GM19023 (cell line): ENCODE data around the gene BAD.

Experiments used
- ATAC-seq: cut with Tn5 transposase; IDR thresholded peaks from one replicate; pipeline ENCODE4 v1.9.1; 2021; ENCODE audit warnings: mild to moderate bottlenecking, moderate library complexity; ENCODE audit not compliant: unreplicated experiment

Gene BAD

GRCh38 chr11:64246871-64247728, 37.4 kb downstream of the BAD start, which contains the start of gene PPP1R14B:
PPP1R14B (minus strand) TSS chr11:64246943; CDS start chr11:64246673, 270 bp downstream.
- ATAC-seq = peak; percentile 47

DNA sequence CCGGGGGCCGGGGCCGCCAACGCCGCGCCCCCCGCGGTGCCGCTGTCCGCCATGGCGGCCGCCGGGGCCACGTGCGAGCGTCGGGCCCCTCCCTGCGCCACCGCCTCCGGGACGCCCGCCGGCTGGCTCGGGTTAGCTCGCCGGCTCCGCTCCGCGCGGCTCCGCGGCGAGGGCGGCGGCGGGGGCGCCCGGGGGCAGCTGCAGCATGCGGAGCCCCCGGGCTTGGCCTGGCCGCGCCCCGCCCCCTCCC, 37.9 kb downstream of the BAD start:
- ATAC-seq = peak; percentile 7

DNA sequence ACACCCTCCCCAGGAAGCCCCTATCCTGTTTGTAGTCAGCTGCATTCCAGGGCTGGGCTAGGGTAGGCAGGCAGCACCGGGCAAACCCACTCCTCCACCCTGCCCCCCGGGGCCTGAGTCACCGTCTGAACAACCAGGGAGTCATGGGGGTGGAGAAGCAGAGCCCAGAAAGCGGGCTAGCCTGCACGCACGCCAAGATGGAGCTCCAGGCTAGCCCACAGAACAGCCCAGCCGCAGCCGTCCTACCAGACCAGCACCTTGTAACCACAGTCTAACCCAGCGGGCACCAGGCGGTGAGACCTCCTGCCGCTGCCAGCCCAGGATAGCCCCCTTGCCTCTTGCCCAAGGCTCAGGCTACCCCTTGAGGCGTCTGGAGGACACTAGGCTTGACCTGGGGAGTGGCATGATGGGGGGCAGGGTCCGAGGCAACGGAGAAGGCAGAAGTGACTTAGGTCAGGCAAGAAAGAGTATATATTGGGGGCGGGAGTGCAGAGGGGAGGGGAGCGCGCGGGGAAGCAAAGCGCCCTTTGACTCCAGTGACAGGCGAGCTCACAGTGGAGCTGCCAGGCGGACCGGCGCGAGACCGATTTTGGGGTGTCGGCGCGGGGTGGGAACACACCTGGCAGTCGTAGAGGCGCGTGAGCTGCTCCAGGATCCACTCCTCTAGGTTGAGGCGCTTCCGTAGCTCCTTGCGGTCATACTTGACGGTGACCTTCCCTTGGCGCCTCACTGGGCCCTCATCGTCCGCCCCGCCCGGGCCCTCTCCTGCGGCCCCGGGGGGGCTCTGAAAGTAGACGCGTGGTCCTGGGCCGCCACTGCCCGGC, 38.5 kb downstream of the BAD start:
- no peak for ATAC-seq

DNA sequence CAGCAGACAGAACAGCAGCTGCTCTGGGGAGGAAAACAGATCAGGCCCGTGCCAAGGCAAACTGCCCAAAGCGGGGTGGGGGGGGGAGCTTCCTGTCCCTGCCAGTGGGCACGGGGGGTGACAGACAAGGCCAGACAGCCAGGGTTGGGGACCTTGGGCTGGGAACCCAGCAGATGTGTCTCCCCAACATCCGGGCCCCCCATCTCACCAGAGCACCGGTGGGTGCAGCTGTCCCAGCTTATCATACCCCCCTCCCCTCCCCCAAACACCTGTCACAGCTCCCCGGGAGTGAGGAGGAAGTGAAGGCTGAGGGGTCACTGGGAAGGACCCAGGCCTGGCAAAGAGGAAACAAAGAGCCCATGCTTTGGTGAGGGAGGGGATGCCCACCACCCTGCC, 39.1 kb downstream of the BAD start:
- no peak for ATAC-seq

DNA sequence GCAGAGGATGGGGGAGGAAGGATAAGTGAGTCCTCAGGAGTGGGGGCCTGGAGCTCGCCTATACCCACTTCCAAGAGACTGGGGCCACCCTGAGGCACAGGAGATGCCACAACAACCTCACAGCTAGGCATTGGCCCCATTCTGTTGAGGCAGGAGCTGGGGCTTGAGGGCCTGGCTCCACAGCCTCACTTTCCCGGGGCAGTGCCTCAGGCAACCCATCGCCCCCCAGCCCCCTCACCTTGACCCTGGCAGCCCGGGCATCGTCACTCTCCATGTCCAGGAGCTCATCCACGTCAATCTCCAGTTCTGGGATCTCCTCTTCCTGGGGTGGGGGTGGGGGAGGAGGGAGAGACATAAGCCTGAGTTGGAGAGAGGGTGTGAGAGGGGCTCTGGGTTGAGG, 39.5 kb downstream of the BAD start:
- no peak for ATAC-seq

DNA sequence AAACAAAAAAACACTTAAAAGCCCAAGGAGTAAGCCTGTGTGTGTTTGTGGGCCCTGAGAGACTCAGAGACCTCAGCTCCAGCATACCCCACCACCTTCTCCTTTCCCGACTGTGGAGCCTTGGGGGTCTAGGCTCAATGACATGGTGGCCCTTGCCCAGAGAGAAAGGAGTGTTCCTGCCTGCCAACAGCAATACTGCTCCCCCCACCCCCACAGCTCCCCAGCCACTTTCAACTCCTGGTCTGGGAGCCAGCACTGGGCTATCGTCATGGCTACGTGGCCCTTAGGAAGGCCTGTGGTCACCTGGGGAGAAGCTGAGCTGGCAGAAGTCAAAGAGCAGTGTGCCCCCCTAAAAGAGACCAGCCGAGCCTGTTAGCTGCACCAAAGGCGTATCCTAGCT, 40.4 kb downstream of the BAD start:
- no peak for ATAC-seq

- ATAC-seq = no peak
Measured at GRCh38 chr11:64243236-64243854, 41.1 kb downstream of the BAD start.

DNA sequence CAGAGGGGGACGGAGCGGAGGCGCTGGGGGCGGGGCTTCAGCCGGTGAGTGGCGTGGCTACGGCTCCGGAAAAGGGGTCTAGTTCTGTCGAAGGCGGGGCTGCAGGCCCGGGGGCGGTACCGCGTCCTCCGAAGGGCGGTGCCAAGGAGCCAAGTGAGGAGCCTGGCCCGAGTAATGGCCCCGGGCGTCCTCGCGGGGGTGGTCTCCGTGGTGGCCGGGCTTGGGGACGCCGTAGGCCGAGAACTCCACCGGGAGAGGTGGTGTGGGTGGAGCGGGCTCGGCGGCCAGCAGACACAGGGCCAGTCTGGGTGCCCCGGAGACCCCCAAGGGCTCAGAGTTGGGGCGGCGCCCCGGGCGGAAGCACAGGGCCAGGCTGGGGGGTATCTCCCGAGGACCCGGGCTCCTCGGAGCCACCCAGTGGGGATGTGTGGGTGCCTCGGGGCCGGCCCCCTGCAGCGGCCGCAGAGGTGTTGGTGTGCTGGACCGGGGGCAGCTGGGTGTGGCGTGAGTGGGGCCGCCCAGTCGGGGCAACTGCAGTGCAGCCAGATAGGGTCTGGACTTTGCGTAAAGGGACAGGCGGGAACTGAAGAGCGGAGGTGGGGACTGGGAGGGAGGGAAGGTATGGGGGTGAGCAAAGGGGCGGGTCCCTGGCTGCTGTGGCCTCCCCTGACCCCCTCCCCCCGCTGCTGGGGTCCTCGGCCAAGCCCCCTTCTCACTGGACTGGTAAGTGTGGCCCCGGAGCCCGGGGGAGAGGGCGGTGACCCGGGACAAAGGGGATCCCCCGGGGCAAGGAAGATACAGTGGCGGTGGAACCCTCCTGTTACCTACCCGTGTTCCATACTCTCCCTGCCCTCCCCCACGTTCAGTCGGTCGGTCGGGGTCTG, 42.7 kb downstream of the BAD start:
- peak; percentile 4 for ATAC-seq

GRCh38 chr11:64241241-64241490, 43.3 kb downstream of the BAD start:
- ATAC-seq = peak; percentile 73

GRCh38 chr11:64240435-64241240, 43.8 kb downstream of the BAD start, which contains the start of gene FKBP2:
FKBP2 (plus strand) TSS chr11:64241095; CDS start chr11:64242388, 1,293 bp downstream.
- ATAC-seq = peak; percentile 53

DNA sequence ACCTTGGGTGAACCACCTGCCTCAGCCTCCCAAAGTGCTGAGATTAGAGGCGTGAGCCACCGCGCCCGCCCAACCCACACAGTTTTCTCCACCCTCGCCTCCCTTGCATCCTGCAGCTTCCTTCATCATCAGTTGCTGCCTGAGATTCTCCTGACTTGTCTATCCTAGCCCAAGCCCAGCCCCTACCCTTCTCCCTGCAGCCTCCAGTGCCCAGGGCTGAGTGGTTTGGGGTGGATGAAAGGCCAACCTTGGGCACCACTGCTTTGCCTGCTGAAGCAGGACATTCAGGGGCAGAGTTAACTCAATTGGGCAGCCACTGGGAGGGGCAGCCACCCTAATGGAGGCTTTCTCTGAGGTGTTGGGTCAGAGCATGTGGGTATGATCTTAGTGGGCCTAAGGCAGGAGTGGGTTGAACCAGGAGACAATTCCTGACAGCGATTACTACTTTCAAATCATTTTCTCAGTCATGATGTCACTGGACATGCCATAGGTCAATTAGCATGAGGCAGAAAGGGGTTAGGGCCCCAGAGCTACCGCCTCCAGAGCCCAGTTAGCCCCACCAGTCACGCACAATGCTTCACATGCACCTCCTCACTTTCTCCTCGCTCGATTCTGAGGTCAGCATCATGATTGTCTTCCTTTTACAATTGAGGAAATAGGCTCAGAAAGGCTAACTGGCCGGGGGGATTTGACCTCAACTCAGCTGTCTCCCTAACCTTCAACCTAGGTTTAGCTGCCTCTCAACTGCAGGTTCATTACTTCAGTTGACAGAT, 44.6 kb downstream of the BAD start:
- no peak for ATAC-seq

DNA sequence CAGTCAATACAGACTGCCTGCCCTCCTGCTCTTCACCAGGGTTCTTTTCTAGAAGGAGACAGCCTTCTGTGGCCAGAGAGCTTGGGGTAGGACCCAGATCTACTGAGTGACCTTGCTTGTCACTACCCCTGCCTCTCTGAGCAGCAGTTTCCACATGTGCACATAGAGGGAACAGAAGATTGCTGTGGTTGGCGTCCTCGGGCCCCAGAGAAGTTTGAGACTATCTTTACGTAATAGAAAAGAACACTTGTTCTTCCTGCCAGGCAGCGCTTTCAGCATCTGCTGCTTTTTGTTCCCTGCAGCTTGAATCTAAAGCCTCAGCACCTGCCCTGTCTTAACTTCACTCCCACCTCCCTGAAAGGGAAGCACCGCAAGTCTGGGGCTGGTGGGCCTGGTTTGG, 45.5 kb downstream of the BAD start:
- ATAC-seq = no peak

GRCh38 chr11:64238076-64238475, 46.4 kb downstream of the BAD start:
- no peak for ATAC-seq

DNA sequence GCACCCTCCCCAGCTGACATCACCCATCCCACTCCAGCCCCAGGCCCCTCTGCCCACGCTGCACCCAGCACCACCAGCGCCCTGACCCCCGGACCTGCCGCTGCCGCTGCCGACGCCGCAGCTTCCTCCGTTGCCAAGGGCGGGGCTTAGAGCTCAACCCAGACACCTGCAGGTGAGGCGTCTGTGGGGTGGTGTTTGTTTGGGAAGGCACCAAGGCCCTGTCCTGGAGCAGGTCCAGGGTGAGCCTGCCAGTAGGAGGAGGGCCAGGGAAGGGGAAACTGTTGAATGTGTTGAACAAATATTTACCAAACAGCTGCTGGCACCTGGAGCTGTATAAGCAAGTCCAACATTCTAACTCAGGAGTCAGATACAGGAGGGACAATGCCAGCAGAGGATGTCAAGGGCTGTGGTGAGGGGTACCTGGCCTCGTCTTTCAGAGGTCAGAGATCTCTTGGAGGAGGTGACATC, 46.9 kb downstream of the BAD start:
- no peak for ATAC-seq

DNA sequence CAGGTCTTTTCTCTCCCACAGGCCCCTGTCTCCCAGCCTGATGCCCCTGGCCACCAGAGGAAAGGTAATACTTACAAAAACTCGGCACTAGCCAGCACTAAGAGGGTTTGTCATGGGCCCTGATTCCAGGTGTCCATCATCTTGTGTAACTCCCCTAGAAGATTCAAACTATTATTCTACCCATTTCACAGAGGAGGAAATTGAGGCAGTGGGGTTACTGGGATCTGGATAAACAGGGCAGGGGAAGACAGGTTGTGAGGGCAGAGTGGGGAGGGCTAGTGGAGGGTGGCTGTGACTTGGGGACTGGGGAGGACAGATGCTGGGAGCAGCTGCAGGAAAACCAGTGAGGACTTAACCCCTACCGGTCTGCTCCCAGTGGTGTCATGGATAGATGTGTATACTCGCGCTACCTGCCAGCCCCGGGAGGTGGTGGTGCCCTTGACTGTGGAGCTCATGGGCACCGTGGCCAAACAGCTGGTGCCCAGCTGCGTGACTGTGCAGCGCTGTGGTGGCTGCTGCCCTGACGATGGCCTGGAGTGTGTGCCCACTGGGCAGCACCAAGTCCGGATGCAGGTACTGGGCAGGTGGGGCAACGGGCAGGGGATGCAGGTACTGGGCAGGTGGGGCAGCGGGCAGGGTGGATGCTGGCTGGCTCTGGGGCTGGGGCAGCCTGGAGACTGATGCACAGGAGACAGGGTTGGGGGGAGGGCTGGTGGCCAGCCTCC, 48.9 kb downstream of the BAD start:
- ATAC-seq = no peak

GRCh38 chr11:64234647-64235379, 49.7 kb downstream of the BAD start:
- peak; percentile 22 for ATAC-seq

GRCh38 chr11:64233913-64234586, 50.4 kb downstream of the BAD start, which contains the start of gene VEGFB:
VEGFB (plus strand) TSS chr11:64234584; CDS start chr11:64234834, 250 bp downstream.
- ATAC-seq = peak; percentile 35
